Heart right ventricle (tissue), 16 donors: Measurements from ENCODE around the gene FAM168A. TPM values are rescaled to one million over a fixed set of nuclear protein-coding genes. Genes with fewer than 3 reads are reported as not detected.
A peak's percentile ranks its signal among the peaks of the same experiment; 100 is the strongest.

Experiments used
- ATAC-seq, 8 donors: fragments of 200-7000 bp; cut with Tn5 transposase; one replicate each; pipeline ENCODE4 v1.9.1; 2020; ENCODE audit warnings: mild to moderate bottlenecking in 8 of 8, moderate library complexity in 8 of 8, moderate number of reproducible peaks in 1 of 8
- DNase-seq, 2 donors: peaks; one replicate each; pipeline ENCODE4 v3.0.0-alpha.2; 2020
- H3K27ac ChIP-seq, 10 donors: fragments of 200-600 bp; sonication (generic) in 2 of 10; one replicate each; pipeline versions ENCODE4 v1.5.0 to v1.8.0; 2020 to 2022; ENCODE audit warnings: mild to moderate bottlenecking in 3 of 10
- H3K27me3 ChIP-seq, 7 donors: fragments of 200-600 bp; one replicate each; pipeline ENCODE4 v1.8.0; 2021 to 2022; ENCODE audit warnings: mild to moderate bottlenecking in 2 of 7
- H3K36me3 ChIP-seq, 9 donors: fragments of 200-600 bp; sonication (generic) in 1 of 9; one replicate each; pipeline versions ENCODE4 v1.5.0 to v1.8.0; 2020 to 2022; ENCODE audit warnings: mild to moderate bottlenecking in 2 of 9
- H3K4me1 ChIP-seq, 9 donors: fragments of 200-600 bp; sonication (generic) in 1 of 9; one replicate each; pipeline versions ENCODE4 v1.5.0 to v1.8.0; 2020 to 2022; ENCODE audit warnings: mild to moderate bottlenecking in 4 of 9
- H3K4me3 ChIP-seq, 10 donors: fragments of 200-600 bp; sonication (generic) in 2 of 10; one replicate each; pipeline versions ENCODE4 v1.5.0 to v1.8.0; 2020 to 2022; ENCODE audit warnings: mild to moderate bottlenecking in 7 of 10, moderate library complexity in 2 of 10
- H3K9me3 ChIP-seq, 11 donors: fragments of 200-600 bp in 10 of 11; sonication (generic) in 2 of 11; one replicate each; pipeline versions ENCODE4 v1.5.0 to v1.8.0; 2013 to 2022; ENCODE audit warnings: mild to moderate bottlenecking in 2 of 11, control low read depth in 1 of 11, moderate library complexity in 1 of 11
- WGBS, 2 donors: extraction: QIAGEN DNeasy Blood & Tissue Kit; methylation state at CpG; one replicate each; pipeline ENCODE4 v1.1.7; 2013; ENCODE audit warnings: inconsistent platforms in 1 of 2; 5-methylcytosine and 5-hydroxymethylcytosine counted together
- intact Hi-C, 10 donors: fragments of 100-400 bp; cut with DNase I; formaldehyde crosslinking; loops; one replicate each; pipeline versions ENCODE4 v1.11.1 to v1.14.2; 2022
- polyA plus RNA-seq, 2 donors: library from polyadenylated mRNA; stranded (reverse); fragments of 200-250 nt; gene quantifications; one replicate each; pipeline ENCODE4 v1.2.3, GENCODE V29; 2013
- total RNA-seq, 10 donors: library from RNA; stranded (reverse); fragmentation: NEBNext Ultra II Directional in 3 of 10; extraction: Animal tissue kit (Norgen Biotek cat#: 25700) in 3 of 10; gene quantifications; one replicate each; pipeline versions ENCODE4 v1.2.1 to v1.2.4, GENCODE V29; 2021 to 2023
- TF ChIP-seq, protein P1 (sequence below), 9 donors: fragments of 200-600 bp; sonication (generic) in 2 of 9; IDR thresholded peaks; one replicate each; pipeline versions ENCODE4 v1.5.0 to v1.8.0; 2021 to 2022; ENCODE audit warnings: antibody characterized with exemption in 9 of 9, mild to moderate bottlenecking in 5 of 9, moderate library complexity in 1 of 9
- donor health status: Arrhythmogenic right ventricular cardiomyopathy.
- donor health status: ischemic (EF 13 %, LVEDD 7.1; RV severe dilation, severe dysfunction).
- donor health status: healthy with polysubstance abuse.
- donor health status: DM: no; HTN: yes; CAD: no.
- donor health status: DM: no; HTN: no; CAD: no.
- donor health status: ischemic (EF 25% LVEDD 6.9; RV normal size, moderate dysfunction).
- donor health status: ischemic (EF 25% LVEDD 5.7; RV mildly dilated, moderate dysfunction).
- donor health status: healthy.
- donor health status: DM: yes; HTN: yes; CAD: no.
- donor health status: Ischemic cardiomyopathy.
- donor health status: ischemic (EF 35%, LVEDD 5.7; RV mildly dilated, moderate dysfunction).
- donor health status: nonischemic (EF 11% LVEDD 7.7; RV severe dilation, severe dysfunction).
- donor health status: DM: yes; HTN: yes; CAD: no.
- donor health status: PGD.
- donor health status: ischemic (EF 29% LVEDD 5.4; RV normal size, mild dysfunction).
- donor health status: nonischemic (EF 23%, LVEDD 6.1; RV moderate dilation, normal function).

FAM168A gene
- total and polyA plus RNA-seq, 12 donors, result 7.9 to 37.1 (median 31.8) TPM

- DNase-seq (no peak), ATAC-seq (no peak)
- intact Hi-C loops, result loop anchor here in 8 of 10 donors (5.0 to 10.0 kb wide), 6 partner anchors 39 to 96 kb away; partner anchors contain the start of gene ARHGEF17 (in 3 of the 8)
- no peaks in the 10 kb centered on the region for H3K9me3 ChIP-seq
- WGBS, 2 donors, result 91 to 96% methylated on average over 12 of the region's 12 CpGs
- no peak overlapping the region for H3K4me3 ChIP-seq
- H3K36me3 ChIP-seq, result peaks cover 0 to 69% (median 0%) of the 10 kb centered on the region in 9 donors
- no peaks in the 10 kb centered on the region for H3K27me3 ChIP-seq
- peaks cover 10 to 63% (median 21%) of the 10 kb centered on the region in 9 donors for H3K4me1 ChIP-seq
- H3K27ac ChIP-seq, result peak overlapping the region in 1 of 10 donors; percentile 44
- TF ChIP-seq, protein P1, sequence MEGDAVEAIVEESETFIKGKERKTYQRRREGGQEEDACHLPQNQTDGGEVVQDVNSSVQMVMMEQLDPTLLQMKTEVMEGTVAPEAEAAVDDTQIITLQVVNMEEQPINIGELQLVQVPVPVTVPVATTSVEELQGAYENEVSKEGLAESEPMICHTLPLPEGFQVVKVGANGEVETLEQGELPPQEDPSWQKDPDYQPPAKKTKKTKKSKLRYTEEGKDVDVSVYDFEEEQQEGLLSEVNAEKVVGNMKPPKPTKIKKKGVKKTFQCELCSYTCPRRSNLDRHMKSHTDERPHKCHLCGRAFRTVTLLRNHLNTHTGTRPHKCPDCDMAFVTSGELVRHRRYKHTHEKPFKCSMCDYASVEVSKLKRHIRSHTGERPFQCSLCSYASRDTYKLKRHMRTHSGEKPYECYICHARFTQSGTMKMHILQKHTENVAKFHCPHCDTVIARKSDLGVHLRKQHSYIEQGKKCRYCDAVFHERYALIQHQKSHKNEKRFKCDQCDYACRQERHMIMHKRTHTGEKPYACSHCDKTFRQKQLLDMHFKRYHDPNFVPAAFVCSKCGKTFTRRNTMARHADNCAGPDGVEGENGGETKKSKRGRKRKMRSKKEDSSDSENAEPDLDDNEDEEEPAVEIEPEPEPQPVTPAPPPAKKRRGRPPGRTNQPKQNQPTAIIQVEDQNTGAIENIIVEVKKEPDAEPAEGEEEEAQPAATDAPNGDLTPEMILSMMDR (IDR thresholded peaks at IDR 0.05), result no peak
Observed at GRCh38 chr11:73390601-73391565, 207.0 kb downstream of the FAM168A start.

GRCh38 chr11:73389916-73390315 lies 208.0 kb downstream of the FAM168A start:
- H3K4me3 ChIP-seq, result no peak overlapping the region
- ATAC-seq (no peak), DNase-seq (no peak)
- peaks cover 10 to 73% (median 31%) of the 10 kb centered on the region in 9 donors for H3K4me1 ChIP-seq
- 76 to 86% methylated on average over 7 of the region's 7 CpGs for WGBS, 2 donors
- intact Hi-C loops, result loop anchor here in 8 of 10 donors (5.0 to 10.0 kb wide), 6 partner anchors 38 to 95 kb away; partner anchors contain the start of gene ARHGEF17 (in 3 of the 8)
- H3K36me3 ChIP-seq, result peaks cover 0 to 60% (median 0%) of the 10 kb centered on the region in 9 donors
- no peaks in the 10 kb centered on the region for H3K27me3 ChIP-seq
- H3K9me3 ChIP-seq, result no peaks in the 10 kb centered on the region
- H3K27ac ChIP-seq, result peak overlapping the region in 1 of 10 donors; percentile 44
- TF ChIP-seq, protein P1 (IDR thresholded peaks at IDR 0.05), result no peak

- DNase-seq (no peak), ATAC-seq (no peak)
- Histone ChIP-seq H3K27ac (peak overlapping the region in 3 of 10 donors; percentile 48 to 99 (median 62)), H3K4me3 (peak overlapping the region in 1 of 10 donors; percentile 14), H3K27me3 (no peaks in the 10 kb centered on the region), H3K36me3 (peaks cover 0 to 52% (median 0%) of the 10 kb centered on the region in 9 donors), H3K9me3 (no peaks in the 10 kb centered on the region), H3K4me1 (peaks cover 10 to 81% (median 37%) of the 10 kb centered on the region in 9 donors)
- 72 to 83% methylated on average over 6 of the region's 6 CpGs for WGBS, 2 donors
- TF ChIP-seq, protein P1 (IDR thresholded peaks at IDR 0.05), result no peak
- intact Hi-C loops, result no loop called here
Observed at GRCh38 chr11:73389134-73389525, 208.8 kb downstream of the FAM168A start.
